ENCODE data around the gene EIF3F. TPM values are rescaled to one million over a fixed set of nuclear protein-coding genes. Genes with fewer than 3 reads are reported as not detected.

The EIF3F gene
- total RNA-seq, result 202 and 220 TPM in 2 replicates

- intact Hi-C loops (cut with micrococcal nuclease), result loop anchor here (1.0 to 10.0 kb wide), 12 partner anchors 31 to 1397 kb away; partner anchors contain the start of genes AKIP1, IPO7, PPFIBP2 and RPL27A
Observed at GRCh38 chr11:7986768-7987559, at the start of gene EIF3F. Gene EIF3F (plus strand): TSS chr11:7987337. CDS start chr11:7987353, 16 bp downstream.

GRCh38 chr11:7941146-7941545 is 46.0 kb upstream of the EIF3F start:
- intact Hi-C loops (cut with micrococcal nuclease), result no loop called here

- intact Hi-C loops (cut with micrococcal nuclease), result no loop called here
Observed at GRCh38 chr11:7941608-7942007, 45.5 kb upstream of the EIF3F start, which contains the start of gene OR10A3. Gene OR10A3 (minus strand): TSS chr11:7941708. CDS start chr11:7939520, 2,188 bp downstream.

- intact Hi-C loops (cut with micrococcal nuclease), result no loop called here
Observed at GRCh38 chr11:7944123-7944522, 43.0 kb upstream of the EIF3F start.

GRCh38 chr11:7949934-7950333 is 37.2 kb upstream of the EIF3F start:
- intact Hi-C loops (cut with micrococcal nuclease), result no loop called here

GRCh38 chr11:7955191-7955590 is 31.9 kb upstream of the EIF3F start:
- intact Hi-C loops (cut with micrococcal nuclease), result no loop called here

- intact Hi-C loops (cut with micrococcal nuclease), result no loop called here
Observed at GRCh38 chr11:7964261-7964660, 22.9 kb upstream of the EIF3F start.

- intact Hi-C loops (cut with micrococcal nuclease), result no loop called here
Observed at GRCh38 chr11:7964873-7965272, 22.3 kb upstream of the EIF3F start.

GRCh38 chr11:7965386-7965785 is 21.8 kb upstream of the EIF3F start, which contains the start of gene NLRP10:
Gene NLRP10 (minus strand): TSS chr11:7965447. CDS start chr11:7963495, 1,952 bp downstream.
- intact Hi-C loops (cut with micrococcal nuclease), result no loop called here

- intact Hi-C loops (cut with micrococcal nuclease), result no loop called here
Observed at GRCh38 chr11:7967097-7967496, 20.0 kb upstream of the EIF3F start.

- intact Hi-C loops (cut with micrococcal nuclease), result no loop called here
Observed at GRCh38 chr11:7967826-7968225, 19.3 kb upstream of the EIF3F start.

- intact Hi-C loops (cut with micrococcal nuclease), result no loop called here
Observed at GRCh38 chr11:7968686-7969085, 18.5 kb upstream of the EIF3F start.

- intact Hi-C loops (cut with micrococcal nuclease), result no loop called here
Observed at GRCh38 chr11:7969756-7970646, 17.1 kb upstream of the EIF3F start.

GRCh38 chr11:7971846-7972245 is 15.3 kb upstream of the EIF3F start:
- intact Hi-C loops (cut with micrococcal nuclease), result no loop called here

GRCh38 chr11:7973011-7973410 is 14.1 kb upstream of the EIF3F start:
- intact Hi-C loops (cut with micrococcal nuclease), result no loop called here

GRCh38 chr11:7974668-7975067 is 12.5 kb upstream of the EIF3F start:
- intact Hi-C loops (cut with micrococcal nuclease), result no loop called here

- intact Hi-C loops (cut with micrococcal nuclease), result no loop called here
Observed at GRCh38 chr11:7977232-7977917, 9.8 kb upstream of the EIF3F start.

- intact Hi-C loops (cut with micrococcal nuclease), result loop anchor here (10.0 kb wide), 1 partner anchor 1237 kb away; no protein-coding TSS in a partner anchor
Observed at GRCh38 chr11:7981619-7982157, 5.4 kb upstream of the EIF3F start.

- intact Hi-C loops (cut with micrococcal nuclease), result loop anchor here (10.0 kb wide), 1 partner anchor 1238 kb away; no protein-coding TSS in a partner anchor
Observed at GRCh38 chr11:7982582-7983119, 4.5 kb upstream of the EIF3F start.

- intact Hi-C loops (cut with micrococcal nuclease), result loop anchor here (10.0 kb wide), 1 partner anchor 1239 kb away; no protein-coding TSS in a partner anchor
Observed at GRCh38 chr11:7983832-7984590, 3.1 kb upstream of the EIF3F start.

Measured in T-helper 1 cell treated with Interleukin-12 subunit alpha and Interleukin-12 subunit beta and Interleukin-4 antibody, amounts not matched to agents 30 ng/mL and 1 ng/mL, for 36 hours (primary cell).